Subcutaneous adipose tissue (tissue), 4 donors: ENCODE measurements around the gene PTPRN2. TPM values are rescaled to one million over a fixed set of nuclear protein-coding genes. Genes with fewer than 3 reads are reported as not detected.

Experiments used
- total RNA-seq, 4 donors: library from RNA; depleted of rRNA; stranded (reverse); fragments of >200 nt; gene quantifications; one replicate each; pipeline ENCODE4 v1.1.0, GENCODE V29; 2016
- TF ChIP-seq, protein P1 (sequence below): fragments of 450-650 bp; IDR thresholded peaks from one replicate; pipeline ENCODE4 v1.5.1; 2016; ENCODE audit warnings: low read depth, mild to moderate bottlenecking, control low read depth, antibody characterized with exemption, moderate library complexity

The PTPRN2 gene
- total RNA-seq, 4 donors from 2014 or later = 2.0 to 4.6 (median 3.7) TPM

GRCh38 chr7:158258411-158259130, 329.1 kb downstream of the PTPRN2 start:
- TF ChIP-seq, protein P1, sequence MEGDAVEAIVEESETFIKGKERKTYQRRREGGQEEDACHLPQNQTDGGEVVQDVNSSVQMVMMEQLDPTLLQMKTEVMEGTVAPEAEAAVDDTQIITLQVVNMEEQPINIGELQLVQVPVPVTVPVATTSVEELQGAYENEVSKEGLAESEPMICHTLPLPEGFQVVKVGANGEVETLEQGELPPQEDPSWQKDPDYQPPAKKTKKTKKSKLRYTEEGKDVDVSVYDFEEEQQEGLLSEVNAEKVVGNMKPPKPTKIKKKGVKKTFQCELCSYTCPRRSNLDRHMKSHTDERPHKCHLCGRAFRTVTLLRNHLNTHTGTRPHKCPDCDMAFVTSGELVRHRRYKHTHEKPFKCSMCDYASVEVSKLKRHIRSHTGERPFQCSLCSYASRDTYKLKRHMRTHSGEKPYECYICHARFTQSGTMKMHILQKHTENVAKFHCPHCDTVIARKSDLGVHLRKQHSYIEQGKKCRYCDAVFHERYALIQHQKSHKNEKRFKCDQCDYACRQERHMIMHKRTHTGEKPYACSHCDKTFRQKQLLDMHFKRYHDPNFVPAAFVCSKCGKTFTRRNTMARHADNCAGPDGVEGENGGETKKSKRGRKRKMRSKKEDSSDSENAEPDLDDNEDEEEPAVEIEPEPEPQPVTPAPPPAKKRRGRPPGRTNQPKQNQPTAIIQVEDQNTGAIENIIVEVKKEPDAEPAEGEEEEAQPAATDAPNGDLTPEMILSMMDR = no peak

DNA sequence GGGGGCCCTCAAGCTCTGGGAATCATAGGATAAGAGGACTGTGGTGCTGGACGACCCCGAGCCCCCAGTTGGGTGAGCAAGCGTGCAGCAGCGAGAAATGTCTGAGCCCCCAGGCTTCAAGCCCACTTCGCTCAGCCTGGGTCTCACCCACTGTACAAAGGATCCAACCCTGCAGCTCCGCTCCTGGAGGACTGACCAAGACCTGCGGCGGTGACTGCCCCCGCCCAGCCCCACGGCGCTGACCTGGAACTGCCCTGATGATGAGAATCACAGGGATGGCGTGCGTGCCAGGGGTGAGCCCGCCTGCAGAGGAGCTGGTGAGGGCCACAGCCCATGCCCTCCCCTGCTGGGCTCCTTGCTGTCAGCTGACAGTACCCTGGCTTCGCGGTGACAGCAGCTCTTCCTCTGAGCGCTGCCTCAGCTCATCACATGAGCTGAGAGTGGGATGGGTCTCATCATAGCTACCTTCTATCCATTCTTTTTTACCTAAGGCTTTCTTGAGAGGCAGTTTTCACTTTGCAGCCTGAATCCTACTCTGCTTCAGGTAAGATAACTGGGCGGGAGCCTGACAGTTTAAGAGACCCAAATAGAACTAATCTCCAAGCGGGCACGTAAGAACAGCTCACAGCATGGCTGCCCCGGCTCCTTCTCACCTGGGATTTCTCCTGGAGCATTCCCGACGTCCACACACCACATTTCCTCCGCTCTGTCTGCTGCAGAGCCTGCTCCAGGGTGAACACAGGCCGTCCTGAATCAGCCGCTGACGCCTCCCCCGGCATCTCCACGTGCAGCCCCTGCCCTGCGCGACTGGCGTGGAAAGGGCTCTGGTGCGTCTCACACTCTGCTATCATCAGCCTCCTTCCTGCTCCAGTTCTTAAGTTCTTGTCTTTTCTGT, 329.9 kb downstream of the PTPRN2 start:
- TF ChIP-seq, protein P1 = no peak

DNA sequence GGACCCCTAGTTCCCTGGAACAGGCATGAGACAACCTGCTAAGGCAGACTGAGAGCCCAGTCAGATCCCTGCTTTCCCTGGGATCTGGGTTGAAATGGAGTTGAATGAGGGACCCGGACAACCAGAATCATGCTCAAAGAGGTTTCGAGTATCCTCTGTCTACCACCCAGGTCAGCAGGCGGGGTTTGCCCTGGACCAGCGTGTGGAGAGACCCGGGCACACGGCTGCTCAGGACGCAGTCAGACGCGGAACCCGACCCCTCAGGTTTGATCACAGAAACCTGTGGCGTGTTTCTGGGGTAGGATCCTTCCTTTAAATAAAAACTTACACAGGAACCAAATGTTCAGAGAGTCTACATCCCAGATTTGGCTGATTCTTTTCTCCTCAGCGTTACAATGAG, 330.6 kb downstream of the PTPRN2 start:
- TF ChIP-seq, protein P1 = no peak

GRCh38 chr7:158256091-158256816, 331.4 kb downstream of the PTPRN2 start:
- TF ChIP-seq, protein P1 = no peak

DNA sequence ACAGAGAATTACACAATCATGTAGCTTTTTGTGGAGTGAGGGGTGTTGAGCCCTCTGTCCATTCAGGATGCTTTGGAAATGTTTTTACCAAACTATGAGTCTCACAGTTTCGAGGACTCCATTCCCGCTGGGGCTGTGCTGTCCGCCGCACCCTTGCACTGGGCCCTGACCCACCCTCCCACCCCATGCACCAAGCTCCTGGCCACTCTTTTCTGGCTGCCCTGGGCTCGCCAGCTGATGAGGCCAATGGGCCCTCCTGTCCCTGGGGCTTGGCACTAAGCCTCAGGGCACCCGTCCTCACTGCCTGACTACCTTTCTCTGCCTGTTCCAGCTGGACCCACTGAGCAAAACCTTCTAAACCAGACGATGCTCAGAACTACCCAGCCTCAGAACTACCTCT, 332.1 kb downstream of the PTPRN2 start:
- TF ChIP-seq, protein P1 = no peak

DNA sequence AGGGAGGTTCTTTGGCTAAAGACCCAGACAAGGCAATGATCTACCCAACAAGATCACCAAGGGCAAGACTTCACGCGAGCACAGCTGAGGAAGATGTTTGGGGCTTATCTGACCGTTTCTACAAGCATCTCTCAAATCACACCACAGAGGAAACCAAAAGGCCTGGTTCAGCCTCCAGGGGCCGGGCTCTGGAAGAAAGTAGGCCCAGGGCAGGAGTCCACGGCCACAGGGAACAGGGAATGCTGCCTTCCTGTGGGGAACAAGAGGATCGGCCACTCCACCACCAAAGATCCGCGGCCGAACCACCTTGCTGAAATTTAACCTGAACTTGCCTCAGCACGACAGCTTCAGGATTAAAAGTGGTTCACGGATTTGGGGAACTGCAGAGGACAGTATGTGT, 332.5 kb downstream of the PTPRN2 start:
- TF ChIP-seq, protein P1 = no peak
